Measurements from ENCODE around the gene NUP58. TPM values are rescaled to one million over a fixed set of nuclear protein-coding genes. Genes with fewer than 3 reads are reported as not detected.

Gene NUP58
- total and polyA plus RNA-seq, 9 of the 15 experiments (the other 6 are each of a cell fraction or from before 2014, with no cell fraction given): 12.5 to 98.0 (median 42.6) TPM

- FAIRE-seq: peak; percentile 54
- Histone ChIP-seq H3K27ac (ENCODE audit: extremely low read depth, low read depth, low read length) (peak within 1 kb of the TSS; percentile 63; the same call in 2 of the 3 replicates), H3K79me2 (ENCODE audit: control insufficient read depth, insufficient read depth, low read length) (peaks cover 17% of the 10 kb centered on the region), H3K27me3 (ENCODE audit: control insufficient read depth in 2 of 2, insufficient read depth in 2 of 2, low read length in 2 of 2) (no peaks in the 10 kb centered on the region), H3K36me3 (ENCODE audit: control insufficient read depth, insufficient read depth, low read length) (no peaks in the 10 kb centered on the region), H3K9me1 (ENCODE audit: control insufficient read depth, insufficient read depth, low read length) (no peaks in the 10 kb centered on the region), H2AFZ (ENCODE audit: low read depth, low read length) (peak within 1 kb of the TSS; percentile 83), H3K4me1 (replicated peaks in 1 of 2; ENCODE audit: control insufficient read depth in 2 of 2, insufficient read depth in 2 of 2, low read length in 2 of 2) (peaks cover 8 to 11% of the 10 kb centered on the region in 2 experiments; a peak in 4 of 5 replicates), H3K4me3 (peak within 1 kb of the TSS; percentile 81), H3K9me3 (replicated peaks; ENCODE audit: control insufficient read depth, insufficient read depth, low read depth, low read length) (no peaks in the 10 kb centered on the region), H3K4me2 (ENCODE audit: insufficient read depth, low read length) (peak within 1 kb of the TSS; percentile 92), H4K20me1 (replicated peaks; ENCODE audit: control insufficient read depth, insufficient read depth, low read length) (no peaks in the 10 kb centered on the region), H3K9ac (ENCODE audit: insufficient read depth in 1 of 2, low read depth in 2 of 2, low read length in 2 of 2) (peak within 1 kb of the TSS; percentile 81 to 96)
- in situ Hi-C loops (cut with MboI): no loop called here
- CTCF ChIA-PET (ENCODE audit: low intra/inter-chr PET ratio): no interaction called here
- intact Hi-C loops (cut with micrococcal nuclease): no loop called here
- BruUV-seq (replicated peaks): no TSS peak
- ATAC-seq: peak; percentile 96
- 3% methylated on average over 21 of the region's 65 CpGs for WGBS (ENCODE audit: insufficient coverage, low coverage, missing lambda C conversion rate)
- POLR2A ChIA-PET: no interaction called here
- DNase-seq (ENCODE audit: extremely low read depth in 1 of 4, low spot score in 3 of 4): peak; percentile 86 to 89 (median 86)
- peak; percentile 81; the same call in 1 of the 2 replicates for TF ChIP-seq XRCC5 (IDR thresholded peaks at IDR 0.05; ENCODE audit: low read depth, low read length)
- TF ChIP-seq L3MBTL2 (IDR thresholded peaks at IDR 0.05): peak; percentile 40; the same call in 1 of the 2 replicates
- 0 out of 2 replicates have a peak, but pooled peaks have one; percentile 34 for TF ChIP-seq ZBTB1 (CRISPR knock-in tag; IDR thresholded peaks at IDR 0.05; ENCODE audit: borderline replicate concordance, low read depth)
- TF ChIP-seq SAFB (IDR thresholded peaks at IDR 0.05; ENCODE audit: borderline replicate concordance, low read depth, low read length): peak; percentile 68; the same call in 1 of the 2 replicates
- TF ChIP-seq TBP (optimal IDR thresholded peaks at IDR 0.05; ENCODE audit: low read depth, low read length): peak; percentile 69
- peak; percentile 43 for TF ChIP-seq POLR2B (IDR thresholded peaks at IDR 0.05; ENCODE audit: low read depth, partially characterized antibody)
- peak; percentile 49; the same call in 1 of the 2 replicates for TF ChIP-seq MTA3 (IDR thresholded peaks at IDR 0.05; ENCODE audit: borderline replicate concordance)
- TF ChIP-seq ZNF140 (CRISPR knock-in tag; IDR thresholded peaks at IDR 0.05): no peak
- peak; percentile 50 for TF ChIP-seq CREM (IDR thresholded peaks at IDR 0.05; ENCODE audit: low read depth)
- peak; percentile 76 for TF ChIP-seq RFX1 (IDR thresholded peaks at IDR 0.05)
- peak; percentile 72 for TF ChIP-seq POLR2A (conservative IDR thresholded peaks at IDR 0.05)
- TF ChIP-seq MTA1 (IDR thresholded peaks at IDR 0.05; ENCODE audit: borderline replicate concordance): 0 out of 2 replicates have a peak, but pooled peaks have one; percentile 52
- TF ChIP-seq BCOR (IDR thresholded peaks at IDR 0.05): 0 out of 2 replicates have a peak, but pooled peaks have one; percentile 16
- no peak for TF ChIP-seq CREB1 (IDR thresholded peaks at IDR 0.05)
- peak; percentile 60; the same call in 1 of the 2 replicates for TF ChIP-seq CREB1 (CRISPR knock-in tag; IDR thresholded peaks at IDR 0.05)
- no peak for TF ChIP-seq MTA2 (IDR thresholded peaks at IDR 0.05; ENCODE audit: low read depth)
- 0 out of 2 replicates have a peak, but pooled peaks have one; percentile 14 for TF ChIP-seq HDAC2 (IDR thresholded peaks at IDR 0.05)
- peak; percentile 56 for TF ChIP-seq BHLHE40 (IDR thresholded peaks at IDR 0.05; ENCODE audit: low read length)
- TF ChIP-seq RAD21 (CRISPR knock-in tag; conservative IDR thresholded peaks at IDR 0.05 in 1 of 2, IDR thresholded peaks at IDR 0.05 in 1 of 2): peak in 1 of 2 experiments; percentile 48; a peak in 2 of 4 replicates
- TF ChIP-seq, protein P1, sequence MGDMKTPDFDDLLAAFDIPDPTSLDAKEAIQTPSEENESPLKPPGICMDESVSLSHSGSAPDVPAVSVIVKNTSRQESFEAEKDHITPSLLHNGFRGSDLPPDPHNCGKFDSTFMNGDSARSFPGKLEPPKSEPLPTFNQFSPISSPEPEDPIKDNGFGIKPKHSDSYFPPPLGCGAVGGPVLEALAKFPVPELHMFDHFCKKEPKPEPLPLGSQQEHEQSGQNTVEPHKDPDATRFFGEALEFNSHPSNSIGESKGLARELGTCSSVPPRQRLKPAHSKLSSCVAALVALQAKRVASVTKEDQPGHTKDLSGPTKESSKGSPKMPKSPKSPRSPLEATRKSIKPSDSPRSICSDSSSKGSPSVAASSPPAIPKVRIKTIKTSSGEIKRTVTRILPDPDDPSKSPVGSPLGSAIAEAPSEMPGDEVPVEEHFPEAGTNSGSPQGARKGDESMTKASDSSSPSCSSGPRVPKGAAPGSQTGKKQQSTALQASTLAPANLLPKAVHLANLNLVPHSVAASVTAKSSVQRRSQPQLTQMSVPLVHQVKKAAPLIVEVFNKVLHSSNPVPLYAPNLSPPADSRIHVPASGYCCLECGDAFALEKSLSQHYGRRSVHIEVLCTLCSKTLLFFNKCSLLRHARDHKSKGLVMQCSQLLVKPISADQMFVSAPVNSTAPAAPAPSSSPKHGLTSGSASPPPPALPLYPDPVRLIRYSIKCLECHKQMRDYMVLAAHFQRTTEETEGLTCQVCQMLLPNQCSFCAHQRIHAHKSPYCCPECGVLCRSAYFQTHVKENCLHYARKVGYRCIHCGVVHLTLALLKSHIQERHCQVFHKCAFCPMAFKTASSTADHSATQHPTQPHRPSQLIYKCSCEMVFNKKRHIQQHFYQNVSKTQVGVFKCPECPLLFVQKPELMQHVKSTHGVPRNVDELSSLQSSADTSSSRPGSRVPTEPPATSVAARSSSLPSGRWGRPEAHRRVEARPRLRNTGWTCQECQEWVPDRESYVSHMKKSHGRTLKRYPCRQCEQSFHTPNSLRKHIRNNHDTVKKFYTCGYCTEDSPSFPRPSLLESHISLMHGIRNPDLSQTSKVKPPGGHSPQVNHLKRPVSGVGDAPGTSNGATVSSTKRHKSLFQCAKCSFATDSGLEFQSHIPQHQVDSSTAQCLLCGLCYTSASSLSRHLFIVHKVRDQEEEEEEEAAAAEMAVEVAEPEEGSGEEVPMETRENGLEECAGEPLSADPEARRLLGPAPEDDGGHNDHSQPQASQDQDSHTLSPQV (IDR thresholded peaks at IDR 0.05): 0 out of 2 replicates have a peak, but pooled peaks have one; percentile 16
Observed at GRCh38 chr13:25286969-25287961, 14.2 kb upstream of the NUP58 start, which contains the start of gene MTMR6. MTMR6 (minus strand) TSS chr13:25287488; CDS start chr13:25287247, 241 bp downstream.
